Fibroblast of lung (primary cell): Measurements from ENCODE around the gene ABCA13.

Experiments
- EZH2 ChIP-seq: IDR thresholded peaks from 2 replicates; pipeline ENCODE4 v1.5.1; 2012; ENCODE audit warnings: low read length, control low read depth, mild to moderate bottlenecking; ENCODE audit errors: missing control alignments
- TF ChIP-seq, protein P1 (sequence below), 2 donors: IDR thresholded peaks in 1 of 2; conservative IDR thresholded peaks in 1 of 2; 1 replicate in 1 of 2; 2 replicates in 1 of 2; pipeline ENCODE4 v1.5.1; 2011 to 2012; ENCODE audit warnings: low read length in 2 of 2, control low read depth in 1 of 2, inconsistent platforms in 1 of 2, low read depth in 1 of 2, mild to moderate bottlenecking in 1 of 2

DNA sequence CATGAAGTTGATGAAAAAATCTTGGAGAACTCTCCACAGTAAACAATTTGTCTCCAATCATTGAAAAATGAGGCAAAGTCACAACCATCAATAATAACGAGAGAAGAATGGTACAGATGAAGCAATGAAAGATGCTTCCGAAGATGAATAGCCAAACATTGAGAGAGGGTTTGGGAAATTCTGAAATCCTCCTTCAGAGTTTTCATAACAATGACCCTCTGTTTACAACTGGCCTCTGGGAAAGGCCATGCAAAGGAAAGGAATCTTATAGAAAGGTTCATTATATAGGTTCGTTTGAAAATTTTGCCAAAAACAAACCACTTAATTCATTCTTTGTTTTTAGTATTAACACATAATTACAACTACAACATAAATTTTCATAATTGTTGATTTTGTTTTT is 166.5 kb downstream of the ABCA13 start:
- TF ChIP-seq, protein P1, sequence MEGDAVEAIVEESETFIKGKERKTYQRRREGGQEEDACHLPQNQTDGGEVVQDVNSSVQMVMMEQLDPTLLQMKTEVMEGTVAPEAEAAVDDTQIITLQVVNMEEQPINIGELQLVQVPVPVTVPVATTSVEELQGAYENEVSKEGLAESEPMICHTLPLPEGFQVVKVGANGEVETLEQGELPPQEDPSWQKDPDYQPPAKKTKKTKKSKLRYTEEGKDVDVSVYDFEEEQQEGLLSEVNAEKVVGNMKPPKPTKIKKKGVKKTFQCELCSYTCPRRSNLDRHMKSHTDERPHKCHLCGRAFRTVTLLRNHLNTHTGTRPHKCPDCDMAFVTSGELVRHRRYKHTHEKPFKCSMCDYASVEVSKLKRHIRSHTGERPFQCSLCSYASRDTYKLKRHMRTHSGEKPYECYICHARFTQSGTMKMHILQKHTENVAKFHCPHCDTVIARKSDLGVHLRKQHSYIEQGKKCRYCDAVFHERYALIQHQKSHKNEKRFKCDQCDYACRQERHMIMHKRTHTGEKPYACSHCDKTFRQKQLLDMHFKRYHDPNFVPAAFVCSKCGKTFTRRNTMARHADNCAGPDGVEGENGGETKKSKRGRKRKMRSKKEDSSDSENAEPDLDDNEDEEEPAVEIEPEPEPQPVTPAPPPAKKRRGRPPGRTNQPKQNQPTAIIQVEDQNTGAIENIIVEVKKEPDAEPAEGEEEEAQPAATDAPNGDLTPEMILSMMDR (conservative IDR thresholded peaks at IDR 0.05 in 1 of 2, IDR thresholded peaks at IDR 0.05 in 1 of 2; ENCODE audit: low read depth in 1 of 2, low read length in 2 of 2), result no peak
- no peak for TF ChIP-seq EZH2
